SK-N-SH (cell line): ENCODE measurements around the gene CADPS2. TPM values are rescaled to one million over a fixed set of nuclear protein-coding genes. Genes with fewer than 3 reads are reported as not detected.

Source experiments
- CTCF ChIA-PET: fragments of 300-600, 350-600 bp; formaldehyde crosslinking; extraction: SDS; loops from one replicate; lab custom pipeline; 2021; lab: Yijun Ruan, JAX
- POLR2A ChIA-PET: fragments of 350-600 bp; sonication (Branson Sonifier 250); formaldehyde crosslinking; extraction: SDS; loops from one replicate; lab custom pipeline; 2020; ENCODE audit warnings: antibody characterized with exemption, inconsistent platforms; lab: Yijun Ruan, JAX
- DNase-seq: peaks from one replicate; pipeline ENCODE4 v3.0.0; 2012
- H2AFZ ChIP-seq: fragments of 200-600 bp; sonication (generic); 2 replicates; pipeline ENCODE4 v1.8.1; 2016; ENCODE audit warnings: antibody characterized with exemption, mild to moderate bottlenecking, low read depth
- H3F3A ChIP-seq: fragments of 200-600 bp; sonication (generic); replicated peaks from 2 replicates; pipeline ENCODE3; 2016; ENCODE audit warnings: antibody characterized with exemption, mild to moderate bottlenecking; ENCODE audit not compliant: insufficient read depth
- H3K27ac ChIP-seq, 2 experiments: fragments of 200-500 bp in 1 of 2; fragments of 200-600 bp in 1 of 2; sonication (Bioruptor generic) in 1 of 2; sonication (generic), shearing (Covaris generic) in 1 of 2; 2 replicates each; pipeline versions ENCODE4 v1.5.1 to v1.6.1; 2014 to 2016; ENCODE audit warnings: low read depth in 2 of 2, inconsistent platforms in 1 of 2, low read length in 1 of 2, mild to moderate bottlenecking in 1 of 2, mixed read lengths in 1 of 2
- H3K27me3 ChIP-seq: fragments of 200-600 bp; sonication (generic), shearing (Covaris generic); 2 replicates; pipeline ENCODE4 v1.6.1; 2016; ENCODE audit warnings: mixed run types; ENCODE audit not compliant: insufficient read depth
- H3K36me3 ChIP-seq, 2 experiments: fragments of 200-500 bp in 1 of 2; fragments of 200-600 bp in 1 of 2; sonication (Bioruptor generic) in 1 of 2; sonication (generic) in 1 of 2; replicated peaks in 1 of 2; 2 replicates each; pipeline versions ENCODE3 to v1.5.1; 2014 to 2016; ENCODE audit warnings: low read length in 1 of 2, mild to moderate bottlenecking in 1 of 2; ENCODE audit not compliant: insufficient read depth in 2 of 2, control insufficient read depth in 1 of 2
- H3K4me1 ChIP-seq, 2 experiments: fragments of 200-500 bp in 1 of 2; fragments of 200-600 bp in 1 of 2; sonication (Bioruptor generic) in 1 of 2; sonication (generic), shearing (Covaris generic) in 1 of 2; 2 replicates each; pipeline versions ENCODE4 v1.5.1 to v1.6.1; 2014 to 2016; ENCODE audit warnings: low read depth in 1 of 2, low read length in 1 of 2, mixed run types in 1 of 2; ENCODE audit not compliant: insufficient read depth in 2 of 2, control insufficient read depth in 1 of 2
- H3K4me2 ChIP-seq: fragments of 200-600 bp; sonication (generic), shearing (Covaris generic); 2 replicates; pipeline ENCODE4 v1.6.1; 2017; ENCODE audit warnings: mixed run types
- H3K4me3 ChIP-seq, 2 experiments: fragments of 200-500 bp in 1 of 2; fragments of 200-600 bp in 1 of 2; sonication (Bioruptor generic) in 1 of 2; sonication (generic), shearing (Covaris generic) in 1 of 2; 2 replicates each; pipeline versions ENCODE4 v1.5.1 to v1.8.1; 2014 to 2016; ENCODE audit warnings: low read depth in 2 of 2, inconsistent platforms in 1 of 2, low read length in 1 of 2, mild to moderate bottlenecking in 1 of 2, mixed read lengths in 1 of 2, moderate library complexity in 1 of 2
- H3K79me2 ChIP-seq: fragments of 200-600 bp; sonication (generic); 2 replicates; pipeline ENCODE4 v1.8.1; 2017; ENCODE audit warnings: mild to moderate bottlenecking; ENCODE audit not compliant: insufficient read depth
- H3K9ac ChIP-seq: fragments of 200-600 bp; sonication (generic); 2 replicates; pipeline ENCODE4 v1.6.1; 2017; ENCODE audit warnings: mixed run types
- H3K9me2 ChIP-seq: fragments of 200-600 bp; sonication (generic); 2 replicates; pipeline ENCODE4 v1.6.1; 2017; ENCODE audit warnings: mixed run types
- H3K9me3 ChIP-seq: fragments of 200-600 bp; sonication (generic); 2 replicates; pipeline ENCODE4 v1.6.1; 2017; ENCODE audit warnings: mixed run types, mild to moderate bottlenecking, moderate library complexity
- H4K20me1 ChIP-seq: fragments of 200-600 bp; sonication (generic); 2 replicates; pipeline ENCODE4 v1.6.1; 2017; ENCODE audit warnings: mild to moderate bottlenecking, mixed run types; ENCODE audit not compliant: insufficient read depth
- CTCF ChIP-seq: fragments of 200-600 bp; sonication (generic); IDR thresholded peaks from 2 replicates; pipeline ENCODE4 v1.6.1; 2017; ENCODE audit warnings: antibody characterized with exemption, mild to moderate bottlenecking, moderate library complexity
- EZH2phosphoT487 ChIP-seq: fragments of 200-600 bp; sonication (generic); IDR thresholded peaks from 2 replicates; pipeline ENCODE4 v1.6.1; 2017; ENCODE audit warnings: low read depth, mixed run types, mild to moderate bottlenecking, antibody characterized with exemption, moderate library complexity, borderline replicate concordance
- FOXJ3 ChIP-seq: sonication (generic); formaldehyde crosslinking; IDR thresholded peaks from 2 replicates; pipeline ENCODE4 v1.5.1; 2020; ENCODE audit warnings: mild to moderate bottlenecking, missing genetic modification reagents
- FOXM1 ChIP-seq: IDR thresholded peaks from 2 replicates; pipeline ENCODE4 v1.4.0; 2012; ENCODE audit warnings: low read depth, mild to moderate bottlenecking
- GABPA ChIP-seq: IDR thresholded peaks from 2 replicates; pipeline ENCODE4 v1.4.0; 2012; ENCODE audit warnings: low read depth, mild to moderate bottlenecking
- GATA2 ChIP-seq: sonication (generic); formaldehyde crosslinking; IDR thresholded peaks from 2 replicates; pipeline ENCODE4 v1.5.0; 2020; ENCODE audit warnings: mild to moderate bottlenecking, missing genetic modification reagents
- JUND ChIP-seq: IDR thresholded peaks from 2 replicates; pipeline ENCODE4 v1.4.0; 2012
- MAX ChIP-seq: IDR thresholded peaks from 2 replicates; pipeline ENCODE4 v1.4.0; 2012; ENCODE audit warnings: low read depth
- NFIC ChIP-seq: IDR thresholded peaks from 2 replicates; pipeline ENCODE4 v1.4.0; 2012; ENCODE audit warnings: borderline replicate concordance
- PBX3 ChIP-seq: IDR thresholded peaks from 2 replicates; pipeline ENCODE4; 2012
- RFX5 ChIP-seq: IDR thresholded peaks from 2 replicates; pipeline ENCODE4 v1.6.1; 2012; ENCODE audit warnings: mild to moderate bottlenecking, improper control_type of control experiment, low read length
- SIN3A ChIP-seq: IDR thresholded peaks from 2 replicates; pipeline ENCODE4 v1.6.1; 2012; ENCODE audit warnings: low read depth, mild to moderate bottlenecking, low read length, moderate library complexity, borderline replicate concordance
- SMC3 ChIP-seq: IDR thresholded peaks from 2 replicates; pipeline ENCODE4 v1.6.1; 2012; ENCODE audit warnings: low read depth, low read length, improper control_type of control experiment
- USF2 ChIP-seq: fragments of 150-350 bp; IDR thresholded peaks from 2 replicates; pipeline ENCODE4 v1.6.1; 2017; ENCODE audit warnings: antibody characterized with exemption, low read length, low read depth, borderline replicate concordance
- WGBS: methylation state at CpG from one replicate; pipeline ENCODE4 v1.1.6; 2017; ENCODE audit warnings: low lambda C conversion rate; 5-methylcytosine and 5-hydroxymethylcytosine counted together
- polyA plus RNA-seq, 3 experiments: library from polyadenylated mRNA; depleted of rRNA; stranded (reverse); fragments of >200 nt; gene quantifications; 2 replicates each; pipeline ENCODE4 v1.2.3, GENCODE V29; 2012
- TF ChIP-seq, protein P1 (sequence below): IDR thresholded peaks from 2 replicates; pipeline ENCODE4 v1.4.0; 2012; ENCODE audit warnings: low read depth, borderline replicate concordance
- TF ChIP-seq, protein P2 (sequence below): fragments of 150-350 bp; IDR thresholded peaks from 2 replicates; pipeline ENCODE4 v1.6.1; 2016; ENCODE audit warnings: mild to moderate bottlenecking, low read depth, low read length

CADPS2 gene
- polyA plus RNA-seq, 1 of the 3 experiments (the other 2 are of a cell fraction): 0.05 TPM

DNA sequence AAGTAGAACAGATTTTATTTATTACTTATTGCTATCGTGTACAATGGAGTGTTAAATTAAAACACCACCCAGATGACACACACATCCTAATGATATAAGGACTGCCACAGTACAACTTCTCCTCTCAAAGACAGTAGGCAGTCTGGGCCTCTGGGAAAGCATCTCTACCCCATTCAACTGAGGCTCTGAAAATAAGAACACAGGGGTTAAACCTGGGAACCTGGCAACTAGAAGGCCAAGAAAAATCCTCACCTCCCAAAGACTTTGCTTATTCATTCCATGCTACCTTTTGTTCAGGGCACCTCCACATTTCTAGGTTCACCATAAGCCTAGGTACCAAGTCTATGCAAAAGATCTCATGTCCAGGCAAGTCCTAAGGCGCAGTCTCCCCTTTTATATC, 456.3 kb downstream of the CADPS2 start:
- H3F3A ChIP-seq: no peaks in the 10 kb centered on the region
- DNase-seq: no peak

GRCh38 chr7:122425731-122426130, 460.5 kb downstream of the CADPS2 start:
- H3K4me1 ChIP-seq: no peaks in the 10 kb centered on the region
- DNase-seq: no peak
- H3K9ac ChIP-seq: no peak overlapping the region
- H3K79me2 ChIP-seq: no peaks in the 10 kb centered on the region
- no peaks in the 10 kb centered on the region for H3K27me3 ChIP-seq
- H3K9me3 ChIP-seq: no peaks in the 10 kb centered on the region
- no peaks in the 10 kb centered on the region for H3K9me2 ChIP-seq
- no peaks in the 10 kb centered on the region for H3K36me3 ChIP-seq
- H3K27ac ChIP-seq: no peak overlapping the region
- H4K20me1 ChIP-seq: no peaks in the 10 kb centered on the region
- H2AFZ ChIP-seq: no peak overlapping the region
- CTCF ChIA-PET: no interaction called here
- WGBS: 0% methylated on average over 1 of the region's 1 CpG
- no peak overlapping the region for H3K4me3 ChIP-seq
- POLR2A ChIA-PET: no interaction called here
- TF ChIP-seq JUND (no peak), PBX3 (no peak), USF2 (no peak), SIN3A (no peak), RFX5 (no peak), GABPA (no peak), SMC3 (no peak), EZH2phosphoT487 (no peak), NFIC (no peak), CTCF (no peak), MAX (no peak)
- TF ChIP-seq, protein P1, sequence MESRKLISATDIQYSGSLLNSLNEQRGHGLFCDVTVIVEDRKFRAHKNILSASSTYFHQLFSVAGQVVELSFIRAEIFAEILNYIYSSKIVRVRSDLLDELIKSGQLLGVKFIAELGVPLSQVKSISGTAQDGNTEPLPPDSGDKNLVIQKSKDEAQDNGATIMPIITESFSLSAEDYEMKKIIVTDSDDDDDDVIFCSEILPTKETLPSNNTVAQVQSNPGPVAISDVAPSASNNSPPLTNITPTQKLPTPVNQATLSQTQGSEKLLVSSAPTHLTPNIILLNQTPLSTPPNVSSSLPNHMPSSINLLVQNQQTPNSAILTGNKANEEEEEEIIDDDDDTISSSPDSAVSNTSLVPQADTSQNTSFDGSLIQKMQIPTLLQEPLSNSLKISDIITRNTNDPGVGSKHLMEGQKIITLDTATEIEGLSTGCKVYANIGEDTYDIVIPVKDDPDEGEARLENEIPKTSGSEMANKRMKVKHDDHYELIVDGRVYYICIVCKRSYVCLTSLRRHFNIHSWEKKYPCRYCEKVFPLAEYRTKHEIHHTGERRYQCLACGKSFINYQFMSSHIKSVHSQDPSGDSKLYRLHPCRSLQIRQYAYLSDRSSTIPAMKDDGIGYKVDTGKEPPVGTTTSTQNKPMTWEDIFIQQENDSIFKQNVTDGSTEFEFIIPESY: no peak
- no peak overlapping the region for H3K4me2 ChIP-seq
- H3F3A ChIP-seq: no peaks in the 10 kb centered on the region

More for the DNA sequence above, 456.3 kb downstream of the CADPS2 start:
- H3K27me3 ChIP-seq: no peaks in the 10 kb centered on the region
- no peak overlapping the region for H3K4me3 ChIP-seq
- no peaks in the 10 kb centered on the region for H3K9me2 ChIP-seq
- 0% methylated on average over 2 of the region's 2 CpGs for WGBS
- CTCF ChIA-PET: no interaction called here
- no peak overlapping the region for H3K9ac ChIP-seq
- no peaks in the 10 kb centered on the region for H3K4me1 ChIP-seq
- H3K36me3 ChIP-seq: no peaks in the 10 kb centered on the region
- H3K79me2 ChIP-seq: no peaks in the 10 kb centered on the region
- peak overlapping the region; percentile 16; the same call in 1 of the 2 replicates for H2AFZ ChIP-seq
- POLR2A ChIA-PET: no interaction called here
- H3K27ac ChIP-seq: no peak overlapping the region
- no peaks in the 10 kb centered on the region for H4K20me1 ChIP-seq
- no peaks in the 10 kb centered on the region for H3K9me3 ChIP-seq
- no peak overlapping the region for H3K4me2 ChIP-seq
- TF ChIP-seq FOXJ3 (CRISPR knock-in tag) (no peak), GATA2 (no peak), FOXM1 (no peak)
- TF ChIP-seq, protein P2, sequence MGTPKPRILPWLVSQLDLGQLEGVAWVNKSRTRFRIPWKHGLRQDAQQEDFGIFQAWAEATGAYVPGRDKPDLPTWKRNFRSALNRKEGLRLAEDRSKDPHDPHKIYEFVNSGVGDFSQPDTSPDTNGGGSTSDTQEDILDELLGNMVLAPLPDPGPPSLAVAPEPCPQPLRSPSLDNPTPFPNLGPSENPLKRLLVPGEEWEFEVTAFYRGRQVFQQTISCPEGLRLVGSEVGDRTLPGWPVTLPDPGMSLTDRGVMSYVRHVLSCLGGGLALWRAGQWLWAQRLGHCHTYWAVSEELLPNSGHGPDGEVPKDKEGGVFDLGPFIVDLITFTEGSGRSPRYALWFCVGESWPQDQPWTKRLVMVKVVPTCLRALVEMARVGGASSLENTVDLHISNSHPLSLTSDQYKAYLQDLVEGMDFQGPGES: no peak
